Fibroblast of skin of scalp (primary cell): ENCODE results near the gene RPS14.
"Not testable (repeated sequence)": the region's sequence is repeated elsewhere in the genome, so short reads cannot be mapped to it uniquely, and the experiment has no call there.

Experiments
- DNase-seq: peaks from one replicate; pipeline ENCODE4 v3.0.0-alpha.2; 2013

Gene RPS14

DNA sequence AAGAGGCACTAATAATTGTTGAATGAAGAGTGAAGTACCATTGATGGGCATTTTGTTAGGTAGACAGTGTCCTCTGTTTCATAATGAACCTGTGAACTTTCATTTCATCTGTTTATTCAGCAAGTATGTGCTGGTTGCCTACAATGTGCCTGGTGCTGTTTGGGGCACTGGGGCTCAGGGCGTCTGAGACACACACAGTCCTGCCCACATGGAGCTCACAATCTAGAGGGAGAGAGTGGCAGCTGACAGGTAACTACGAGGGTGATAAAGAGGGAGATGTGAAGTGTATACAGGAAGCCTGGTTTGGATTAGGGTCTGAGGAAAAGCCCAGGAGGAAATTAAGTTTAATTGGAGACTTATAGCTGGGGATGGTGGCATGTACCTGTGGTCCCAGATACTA is 29.9 kb upstream of the RPS14 start:
- no peak for DNase-seq

DNA sequence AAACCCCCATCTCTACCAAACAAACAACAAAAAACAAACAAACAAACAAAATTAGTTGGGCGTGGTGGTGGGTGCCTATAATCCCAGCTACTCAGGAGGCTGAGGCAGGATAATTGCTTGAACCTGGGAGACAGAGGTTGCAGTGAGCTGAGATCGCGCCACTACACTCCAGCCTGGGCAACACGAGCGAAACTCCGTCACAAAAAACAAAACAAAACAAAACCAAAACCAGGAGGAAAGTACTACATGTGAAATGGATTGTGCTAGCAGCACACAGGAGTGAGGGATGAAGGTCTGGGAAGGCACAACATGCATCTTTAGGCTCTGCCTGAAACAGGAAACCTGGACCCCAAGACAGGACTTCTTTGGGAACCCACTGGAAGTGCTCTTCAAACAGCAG is 27.0 kb upstream of the RPS14 start:
- DNase-seq: not testable (repeated sequence)

DNA sequence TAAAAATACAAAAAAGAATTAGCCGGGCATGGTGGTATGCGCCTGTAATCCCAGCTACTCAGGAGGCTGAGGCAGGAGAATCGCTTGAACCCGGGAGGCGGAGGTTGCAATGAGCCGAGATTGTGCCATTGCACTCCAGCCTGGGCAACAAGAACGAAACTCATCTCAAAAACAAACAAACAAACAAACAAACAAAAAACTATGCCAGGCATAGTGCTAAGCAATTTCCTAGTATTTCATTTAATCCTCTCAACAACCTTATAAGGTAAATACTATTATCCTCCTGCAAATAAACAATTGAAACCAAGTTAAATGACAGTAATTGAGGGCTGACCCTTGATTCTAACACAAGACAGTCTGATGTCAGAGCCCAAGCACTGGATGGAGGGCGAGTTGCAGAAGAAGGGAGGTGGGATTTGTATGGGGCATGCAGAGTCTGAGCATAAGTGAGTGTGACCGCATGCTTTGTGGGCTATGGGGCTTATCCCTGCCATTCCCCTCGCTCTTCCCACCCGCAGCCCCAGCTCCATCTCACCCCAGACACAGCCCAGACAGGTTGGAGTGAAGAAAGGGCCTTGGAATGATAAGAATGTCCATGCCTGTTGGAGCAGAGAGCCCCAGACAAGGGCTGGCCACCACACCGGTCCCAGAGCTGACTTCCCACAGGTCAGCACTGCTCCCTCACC is 24.3 kb upstream of the RPS14 start:
- peak; percentile 89 for DNase-seq

DNA sequence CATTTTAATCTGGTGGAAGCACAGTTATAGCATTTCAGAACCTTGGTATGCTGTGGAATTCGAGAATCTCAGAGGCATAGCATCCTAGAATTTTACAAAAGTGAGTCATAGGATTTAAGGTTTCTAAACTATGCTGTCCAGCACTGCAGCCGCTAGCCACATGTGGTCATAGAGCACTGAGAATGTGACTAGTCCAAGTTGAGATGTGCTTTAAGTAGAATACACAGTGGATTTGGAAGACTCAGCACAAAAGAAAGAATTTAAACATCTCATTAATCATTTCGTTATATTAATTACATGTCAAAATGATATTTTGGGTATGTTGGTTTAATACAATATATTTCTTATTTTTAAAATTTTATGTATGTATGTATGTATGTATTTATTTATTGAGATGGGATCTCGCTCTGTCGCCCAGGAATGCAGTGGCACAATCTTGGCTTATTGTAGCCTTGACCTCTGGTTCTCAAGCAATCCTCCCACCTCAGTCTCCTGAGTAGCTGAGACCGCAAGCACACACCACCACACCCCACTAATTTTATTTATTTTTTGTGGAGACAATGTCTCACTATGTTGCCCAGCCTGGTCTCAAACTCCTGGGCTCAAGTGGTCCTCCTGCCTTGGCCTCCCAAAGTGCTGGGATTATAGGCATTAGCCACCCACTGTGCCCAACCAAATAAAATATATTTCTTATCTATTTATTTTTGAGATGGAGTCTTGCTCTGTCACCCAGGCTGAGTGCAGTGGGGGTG is 20.4 kb upstream of the RPS14 start:
- peak; percentile 99 for DNase-seq

DNA sequence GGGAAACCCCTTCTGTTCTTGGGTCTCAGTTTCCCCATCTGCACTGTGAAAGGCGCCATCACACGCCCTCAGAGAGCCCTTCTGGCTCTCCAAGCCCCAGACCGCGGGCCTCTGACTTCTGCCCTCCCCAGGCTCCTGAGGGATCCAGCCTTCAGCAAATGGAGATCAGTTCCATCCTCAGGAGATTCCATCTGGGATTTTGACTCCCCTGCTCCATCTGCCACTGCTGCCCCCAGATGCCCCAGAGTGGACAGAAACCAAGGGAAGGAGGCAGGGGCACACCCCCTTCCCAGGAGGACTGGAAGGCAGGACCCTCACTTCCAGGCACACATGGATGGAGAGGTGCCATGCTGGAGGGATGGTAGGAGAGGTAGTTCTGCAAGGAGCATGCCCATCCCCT is 18.7 kb upstream of the RPS14 start:
- DNase-seq: no peak

DNA sequence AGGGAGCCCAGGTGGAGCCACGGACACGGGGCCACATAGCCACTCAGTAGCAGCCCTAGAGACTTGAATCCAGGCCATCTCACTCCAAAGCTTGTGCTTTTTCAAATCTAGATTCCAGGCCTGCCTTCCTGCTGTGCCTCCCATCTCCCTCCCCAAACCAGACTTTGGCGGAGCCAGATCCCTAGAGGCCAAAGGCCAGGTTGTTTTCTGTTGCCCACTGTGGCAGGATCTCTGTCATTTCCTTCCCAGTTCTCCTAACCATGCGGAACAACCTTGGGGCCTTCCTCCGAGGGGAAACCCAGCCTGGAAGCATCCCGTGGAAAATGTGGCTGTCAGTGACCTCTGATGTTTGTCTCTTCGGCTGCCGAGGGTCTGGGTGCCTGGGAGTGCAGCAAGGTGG is 16.4 kb upstream of the RPS14 start:
- DNase-seq: no peak

DNA sequence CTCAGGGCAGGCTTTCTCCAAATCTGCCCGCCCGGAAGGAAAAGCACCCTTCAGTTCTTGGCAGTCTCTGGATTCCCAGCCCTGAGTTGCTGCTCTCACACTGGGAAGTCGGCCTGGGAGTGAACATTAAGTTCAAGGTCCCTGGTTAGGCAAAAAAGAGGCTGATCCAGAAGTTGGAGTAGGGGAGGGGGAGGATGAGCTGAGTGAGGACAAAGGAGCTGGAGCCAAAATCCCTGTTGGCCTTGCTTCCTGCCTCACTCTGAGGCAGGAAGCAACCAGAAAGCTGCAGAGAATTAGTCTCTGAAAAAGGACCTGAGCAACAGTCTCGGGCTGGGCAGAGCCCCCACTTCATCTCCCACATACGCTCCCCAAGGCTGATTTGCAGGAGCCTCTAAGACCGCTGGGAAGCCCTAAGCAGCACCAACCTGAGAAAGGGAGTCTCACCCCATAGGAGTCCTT is 15.0 kb upstream of the RPS14 start:
- DNase-seq: peak; percentile 73

DNA sequence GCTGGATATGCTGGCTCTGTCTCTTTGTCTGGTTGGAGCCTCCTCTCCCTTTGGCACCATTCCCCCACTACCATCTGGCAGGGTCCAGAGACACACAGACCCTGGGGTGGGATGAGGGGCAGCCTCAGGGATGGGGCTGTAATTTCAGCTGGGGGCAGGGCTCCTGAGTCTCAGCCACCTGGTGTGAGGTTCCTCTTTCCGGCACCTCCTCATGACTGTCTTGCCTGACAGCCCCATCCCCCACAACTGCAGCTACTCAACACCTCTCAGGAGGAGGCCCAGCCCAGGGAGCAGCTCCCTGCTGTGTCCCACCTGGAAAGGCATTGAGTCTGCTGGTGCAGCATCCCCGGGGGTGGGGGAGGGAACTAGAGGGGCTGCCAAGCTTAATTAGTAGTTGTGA is 11.7 kb upstream of the RPS14 start:
- no peak for DNase-seq

DNA sequence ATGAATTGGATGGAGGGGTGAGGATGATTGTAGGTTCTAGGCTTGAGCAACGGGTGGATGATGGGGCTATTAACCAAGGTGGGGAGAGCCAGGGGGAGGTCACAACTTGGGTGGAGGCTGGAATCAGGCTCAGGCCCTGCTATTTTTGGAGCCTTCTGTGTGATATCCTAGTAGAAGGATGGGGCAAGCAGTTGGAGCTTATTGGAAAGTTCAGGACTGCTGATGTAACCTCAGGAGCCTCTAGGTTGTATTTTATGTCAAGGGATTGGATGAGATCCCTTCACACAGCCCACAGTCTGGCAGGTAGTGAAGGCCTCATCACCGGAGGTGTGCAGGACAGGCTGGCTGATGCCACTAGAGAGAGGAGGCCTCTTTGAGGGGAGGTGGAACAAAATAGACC is 11.2 kb upstream of the RPS14 start:
- DNase-seq: no peak

DNA sequence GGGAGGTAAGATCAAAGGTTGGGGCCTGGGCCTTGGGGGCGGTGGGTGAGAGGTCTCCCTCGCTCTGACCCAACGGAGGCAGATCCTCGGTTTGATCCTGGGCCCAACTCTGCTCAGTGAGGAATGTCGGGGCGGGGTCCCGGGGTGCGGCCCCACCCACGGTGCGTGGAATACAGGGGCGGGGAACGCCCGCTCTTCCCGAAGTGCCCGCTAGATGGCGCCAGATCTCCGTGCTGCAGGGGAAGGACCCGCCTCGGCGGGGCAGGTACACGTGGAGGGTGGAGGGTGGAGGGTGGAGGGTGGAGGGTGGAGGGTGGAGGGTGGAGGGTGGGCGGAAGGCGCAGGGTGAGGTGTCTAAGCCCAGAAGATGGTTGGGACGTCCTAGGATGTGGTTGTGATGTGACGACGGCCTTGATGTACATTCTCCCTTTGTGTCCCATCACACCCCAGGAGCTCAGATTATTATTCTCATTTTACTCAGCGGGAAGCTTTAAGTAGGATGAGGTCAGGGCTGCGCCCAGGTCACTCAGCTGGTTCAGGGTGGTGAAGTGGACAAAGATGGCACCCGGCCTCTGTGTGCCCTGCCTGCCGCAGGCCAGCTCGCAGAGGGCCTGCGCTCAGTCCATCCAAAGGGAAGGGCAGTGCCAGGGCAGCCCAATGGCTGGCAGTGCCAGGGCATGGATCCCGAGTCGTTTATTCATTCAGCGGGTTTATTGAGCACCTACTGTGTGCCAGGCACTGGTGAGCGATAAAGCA is 9.4 kb upstream of the RPS14 start:
- DNase-seq: peak; percentile 77

DNA sequence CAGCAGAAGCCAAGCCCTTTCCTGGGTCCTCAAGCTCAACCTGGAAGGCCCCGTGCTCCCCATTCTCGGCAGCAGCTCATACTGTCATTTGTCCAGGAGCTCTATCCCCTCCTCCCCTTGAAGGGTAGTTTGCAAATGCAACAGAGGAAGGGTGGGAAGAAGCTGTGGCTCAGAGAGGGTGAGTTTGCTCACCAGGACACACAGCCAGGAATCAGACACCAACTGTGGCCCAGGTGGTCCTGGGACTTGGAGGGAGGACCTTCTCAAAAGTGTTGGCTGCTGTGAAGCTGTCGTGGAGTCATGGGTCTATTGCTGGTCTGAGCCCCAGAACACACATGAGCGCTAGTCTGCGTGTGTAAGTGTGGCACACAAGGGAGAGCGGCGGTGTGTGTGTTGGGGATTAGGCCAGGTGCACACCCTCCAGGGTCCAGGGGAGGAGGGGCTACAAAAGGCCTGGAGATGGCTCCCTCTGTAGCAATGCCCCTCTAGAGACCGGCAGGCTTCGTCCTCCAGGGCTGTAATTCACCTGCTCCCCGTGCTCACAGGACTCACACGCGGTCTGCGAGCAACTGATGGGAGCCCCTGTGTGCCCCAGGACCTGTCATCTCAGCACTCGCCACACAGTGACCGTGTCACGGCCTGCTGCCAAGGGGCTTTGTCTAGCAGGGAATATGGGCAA is 8.2 kb upstream of the RPS14 start:
- DNase-seq: no peak

DNA sequence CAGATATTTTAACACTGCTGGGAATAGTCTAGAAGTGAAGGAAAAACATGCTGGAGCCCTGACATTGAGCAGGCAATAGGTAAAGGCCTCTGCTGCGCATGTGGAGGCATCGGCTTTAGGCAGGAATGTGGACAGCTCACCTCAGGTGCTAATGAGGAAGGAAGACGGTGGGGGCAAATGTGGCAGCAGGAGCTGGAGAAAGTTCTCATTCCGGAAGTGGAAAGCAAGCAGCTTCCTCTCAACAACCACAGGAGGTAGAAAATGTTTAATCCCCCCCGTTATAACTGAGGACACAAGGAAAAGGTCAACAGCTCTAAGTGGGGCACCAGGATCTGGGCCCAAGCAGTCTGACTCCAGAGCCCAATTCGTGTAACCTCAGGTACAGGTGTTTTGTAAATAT is 7.6 kb upstream of the RPS14 start:
- DNase-seq: no peak

DNA sequence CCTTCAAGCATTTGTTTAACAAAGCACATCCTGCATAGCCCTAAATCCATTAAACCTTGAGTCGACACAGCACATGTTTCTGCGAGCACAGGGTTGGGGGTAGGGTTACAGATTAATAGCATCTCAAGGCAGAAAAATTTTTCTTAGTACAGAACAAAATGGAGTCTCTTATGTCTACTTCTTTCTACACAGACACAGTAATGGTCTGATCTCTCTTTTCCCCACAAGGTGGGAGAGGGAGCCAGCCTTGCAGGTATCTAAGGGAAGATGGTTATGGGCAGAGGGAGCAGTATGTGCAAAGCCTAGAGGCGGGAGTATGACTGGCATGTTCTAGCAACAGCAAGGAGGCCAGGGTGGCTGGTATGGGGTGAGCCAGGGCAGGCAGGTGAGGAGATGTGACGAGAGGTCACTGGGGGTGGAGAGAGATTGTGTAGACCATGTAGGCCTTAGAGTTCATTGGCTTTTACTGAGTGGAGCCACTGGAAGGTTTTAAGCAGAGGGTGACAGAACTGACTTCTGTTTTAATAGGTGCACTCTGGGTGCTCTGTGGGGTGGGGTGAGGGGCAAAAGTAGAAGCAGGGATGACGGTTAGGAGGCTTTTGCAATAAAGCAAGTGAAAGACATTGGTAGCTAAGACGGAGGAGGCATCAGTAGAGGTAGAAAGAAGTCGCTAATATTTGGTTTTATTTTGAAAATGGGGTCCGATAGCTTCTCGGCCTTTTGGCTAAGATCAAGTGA is 5.1 kb upstream of the RPS14 start:
- no peak for DNase-seq

DNA sequence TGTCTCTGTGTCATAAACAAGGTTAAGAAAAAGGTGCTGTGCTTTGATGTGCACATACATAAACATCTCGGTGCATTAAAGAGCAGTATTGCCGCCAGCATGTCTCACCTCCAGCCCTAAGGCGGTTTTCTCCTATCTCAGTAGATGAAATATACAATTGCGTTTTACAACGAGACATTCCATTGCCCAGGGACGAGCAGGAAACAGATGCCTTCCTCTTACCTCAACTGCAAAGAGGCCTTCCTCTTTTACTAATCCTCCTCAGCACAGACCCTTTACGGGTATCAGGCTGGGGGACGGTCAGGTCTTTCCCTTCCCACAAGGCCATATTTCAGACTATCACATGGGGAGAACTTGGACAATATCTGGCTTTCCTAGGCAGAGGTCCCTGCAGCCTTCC is 4.5 kb upstream of the RPS14 start:
- not testable (repeated sequence) for DNase-seq

DNA sequence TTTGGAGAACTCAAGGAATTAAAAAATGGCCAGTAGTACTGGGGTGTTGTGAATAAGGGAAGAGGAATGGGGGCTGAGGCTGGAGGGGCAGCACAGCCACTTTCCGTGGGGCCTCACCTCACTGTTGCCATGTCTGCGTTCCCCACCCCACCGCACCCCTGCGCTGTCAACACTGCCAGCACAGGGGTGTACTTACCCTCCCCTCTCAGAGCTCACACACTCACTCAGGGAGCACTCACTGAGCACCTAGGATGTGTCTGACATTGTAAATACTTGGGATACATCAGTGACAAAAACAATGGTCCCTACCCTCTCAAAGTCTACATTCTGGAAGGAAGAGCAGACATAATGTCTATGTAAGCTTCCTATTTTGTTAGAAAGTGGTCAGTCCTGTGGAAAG is 3.4 kb upstream of the RPS14 start:
- no peak for DNase-seq

DNA sequence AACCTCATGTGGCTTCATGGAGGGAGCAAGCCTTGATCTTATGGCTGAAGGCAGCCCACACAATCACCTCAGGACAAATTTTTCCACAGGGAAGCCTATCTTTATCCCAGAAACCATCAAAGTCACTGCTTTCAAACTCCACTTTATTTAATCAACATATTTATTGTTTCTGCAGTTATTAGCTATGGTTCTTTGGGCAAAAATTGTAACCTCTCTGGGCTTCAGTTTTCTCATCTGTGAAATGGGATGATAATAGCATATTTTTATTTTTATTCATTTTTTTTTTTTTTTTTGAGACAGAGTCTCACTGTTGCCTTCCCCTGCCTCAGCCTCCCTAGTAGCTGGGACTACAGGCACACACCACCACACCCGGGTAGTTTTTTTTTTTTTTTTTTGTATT is 2.1 kb upstream of the RPS14 start:
- no peak for DNase-seq

DNA sequence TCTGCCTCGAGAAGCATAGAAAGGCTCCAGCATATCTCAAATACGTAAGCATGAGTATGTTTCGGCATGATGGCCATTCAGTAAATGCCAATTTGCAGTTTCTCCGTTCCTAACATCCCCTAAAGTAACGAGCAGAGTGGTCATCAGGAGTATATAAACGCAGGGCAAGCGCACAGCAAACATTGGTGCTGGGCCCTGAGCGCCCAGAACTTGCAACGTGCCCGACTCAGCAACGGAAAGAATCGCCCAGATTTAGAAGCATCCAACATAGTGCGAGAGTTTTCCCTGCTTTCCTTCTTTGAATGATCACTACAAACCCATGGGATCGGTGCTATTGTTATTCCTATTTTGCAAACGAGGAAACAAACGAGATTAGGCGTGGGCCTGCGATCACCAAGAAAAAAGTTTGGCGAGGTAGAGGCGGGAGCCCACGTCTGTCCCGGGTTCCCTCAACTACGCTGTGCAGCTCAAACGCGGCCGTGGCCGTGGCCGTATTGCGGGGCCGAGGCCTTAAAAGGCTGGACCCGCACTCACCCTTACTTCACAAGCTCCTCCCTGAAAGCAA is 505 bp downstream of the RPS14 start:
- no peak for DNase-seq

DNA sequence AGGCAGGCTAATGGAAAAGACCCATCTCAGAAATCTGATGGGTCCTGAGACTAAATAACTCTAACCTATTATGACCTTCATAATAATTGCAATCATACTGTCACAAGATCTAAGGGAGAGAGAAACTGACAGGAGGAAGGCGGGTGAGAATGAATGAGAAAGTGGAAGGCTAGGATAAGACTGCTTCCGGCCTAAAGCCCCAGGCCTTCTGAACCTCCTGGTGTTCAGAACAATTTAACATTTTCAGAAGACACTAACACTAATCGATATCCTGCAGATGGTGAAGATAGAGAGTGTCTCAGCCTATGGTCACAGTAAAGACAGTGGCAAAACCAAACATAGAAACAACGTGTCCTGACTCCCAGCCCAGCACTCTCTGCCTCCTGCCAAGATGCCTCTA is 1.2 kb downstream of the RPS14 start:
- DNase-seq: no peak

DNA sequence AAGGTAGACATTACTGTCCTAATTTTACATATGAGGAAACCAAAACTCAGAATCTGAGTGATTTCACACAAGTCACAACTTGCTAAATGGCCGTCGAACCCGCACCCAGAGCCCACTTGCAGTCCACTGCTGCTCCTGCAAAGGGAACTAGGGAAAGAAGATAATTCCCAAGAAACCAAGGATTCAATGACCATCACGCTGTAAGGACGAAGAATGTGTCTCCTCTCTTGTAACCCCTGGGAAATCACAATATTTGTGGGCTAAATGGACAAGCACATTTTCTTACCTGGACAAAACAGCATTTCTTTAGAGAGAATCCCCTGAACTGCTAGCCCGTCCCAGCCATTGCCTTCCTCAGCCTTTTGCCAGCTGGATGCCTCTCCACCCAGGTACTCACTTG is 2.4 kb downstream of the RPS14 start:
- DNase-seq: no peak

DNA sequence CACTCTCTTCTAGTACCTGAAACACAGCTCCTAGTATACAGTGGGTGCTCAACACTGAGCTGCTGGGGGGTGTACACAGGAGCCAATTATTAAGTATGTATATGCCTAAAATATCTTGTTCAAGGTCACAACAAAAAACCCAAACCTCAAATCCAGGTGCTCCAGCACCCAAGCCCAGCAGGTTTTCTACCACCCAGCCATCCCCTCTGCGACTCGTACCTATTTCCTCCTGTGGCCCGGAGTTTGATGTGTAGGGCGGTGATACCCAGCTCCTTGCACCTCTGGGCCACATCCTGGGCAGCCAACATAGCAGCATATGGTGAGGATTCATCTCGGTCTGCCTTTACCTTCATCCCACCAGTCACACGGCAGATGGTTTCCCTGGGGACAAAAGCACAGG is 3.0 kb downstream of the RPS14 start:
- no peak for DNase-seq

DNA sequence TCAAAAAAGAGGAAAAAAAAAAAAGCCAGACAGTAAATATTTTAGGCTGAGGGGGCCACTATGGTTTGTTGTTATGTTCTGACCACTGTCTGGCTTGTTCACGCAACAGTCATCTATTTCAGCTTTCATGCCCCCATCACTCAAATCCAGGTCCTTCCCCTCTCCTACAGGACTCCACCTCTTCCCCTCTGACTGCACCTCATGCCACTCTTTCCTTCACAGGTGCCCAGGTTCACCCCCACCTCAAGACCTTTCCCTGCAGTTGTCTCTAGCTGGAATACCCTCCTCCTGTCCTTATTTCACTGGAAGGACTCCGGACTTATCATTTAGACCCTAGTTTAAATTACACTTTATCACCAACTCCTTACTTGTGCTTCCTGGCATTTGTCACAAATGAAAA is 3.5 kb downstream of the RPS14 start:
- DNase-seq: no peak

DNA sequence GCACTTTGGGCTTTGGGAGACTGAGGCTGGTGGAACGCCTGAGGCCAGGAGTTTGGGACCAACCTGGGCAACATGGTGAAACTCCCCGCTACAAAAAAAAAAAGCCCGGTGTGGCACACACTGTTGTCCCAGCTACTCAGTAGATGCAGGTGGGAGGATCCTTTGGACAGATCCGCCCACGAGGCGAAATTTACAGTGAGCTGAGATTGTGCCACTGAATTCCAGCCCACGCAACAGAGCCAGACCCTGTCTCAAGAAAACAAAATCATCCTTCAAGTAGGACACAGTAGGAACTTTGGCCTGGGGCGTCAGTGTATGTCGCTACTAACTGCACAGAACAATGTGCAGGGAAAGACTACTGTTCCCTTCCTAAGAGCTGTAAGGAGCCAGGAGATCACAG is 4.8 kb downstream of the RPS14 start:
- DNase-seq: no peak
